ENCODE data around the gene SOX6. TPM values are rescaled to one million over a fixed set of nuclear protein-coding genes. Genes with fewer than 3 reads are reported as not detected.

Gene SOX6
- total and polyA plus RNA-seq, 2 experiments from 2014 or later = 0.03 to 0.66 TPM

DNA sequence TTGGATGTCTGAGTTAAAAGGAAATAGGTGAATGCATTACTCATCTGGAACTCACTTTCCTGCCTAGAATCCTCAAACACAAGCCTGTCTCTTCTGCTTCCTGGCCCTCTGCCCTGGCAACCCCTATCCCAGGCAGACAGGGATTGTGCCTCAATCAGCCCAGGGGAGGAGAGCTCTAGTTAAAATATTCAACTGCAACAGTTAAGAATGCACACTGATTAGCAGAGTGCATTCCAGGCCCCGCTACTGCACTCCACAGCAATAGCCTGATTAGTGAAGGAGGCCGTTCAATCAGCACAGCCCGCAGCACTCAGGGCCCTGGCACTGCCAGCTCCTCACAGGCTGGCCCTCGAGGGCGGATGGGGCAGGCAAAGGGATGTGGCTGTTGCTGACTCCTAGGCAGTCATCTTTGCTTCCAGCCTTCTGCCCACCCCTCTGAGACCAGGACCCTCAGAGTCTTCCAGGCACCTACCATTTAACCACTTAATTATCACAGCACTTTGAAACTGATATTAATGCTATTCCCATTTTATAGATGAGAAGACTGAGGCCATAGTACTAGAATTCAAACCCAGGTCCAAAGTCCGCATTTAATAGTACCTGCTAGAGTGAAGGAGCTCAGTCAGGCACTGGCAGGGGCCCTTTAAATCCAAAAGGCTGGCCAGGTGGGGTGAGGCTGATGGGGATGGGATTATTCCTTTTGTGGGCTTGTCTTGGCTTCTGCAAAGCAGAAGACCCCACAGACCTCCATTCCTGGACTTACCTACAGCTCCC lies 435.3 kb downstream of the SOX6 start (continued):
- TF ChIP-seq, protein P1, sequence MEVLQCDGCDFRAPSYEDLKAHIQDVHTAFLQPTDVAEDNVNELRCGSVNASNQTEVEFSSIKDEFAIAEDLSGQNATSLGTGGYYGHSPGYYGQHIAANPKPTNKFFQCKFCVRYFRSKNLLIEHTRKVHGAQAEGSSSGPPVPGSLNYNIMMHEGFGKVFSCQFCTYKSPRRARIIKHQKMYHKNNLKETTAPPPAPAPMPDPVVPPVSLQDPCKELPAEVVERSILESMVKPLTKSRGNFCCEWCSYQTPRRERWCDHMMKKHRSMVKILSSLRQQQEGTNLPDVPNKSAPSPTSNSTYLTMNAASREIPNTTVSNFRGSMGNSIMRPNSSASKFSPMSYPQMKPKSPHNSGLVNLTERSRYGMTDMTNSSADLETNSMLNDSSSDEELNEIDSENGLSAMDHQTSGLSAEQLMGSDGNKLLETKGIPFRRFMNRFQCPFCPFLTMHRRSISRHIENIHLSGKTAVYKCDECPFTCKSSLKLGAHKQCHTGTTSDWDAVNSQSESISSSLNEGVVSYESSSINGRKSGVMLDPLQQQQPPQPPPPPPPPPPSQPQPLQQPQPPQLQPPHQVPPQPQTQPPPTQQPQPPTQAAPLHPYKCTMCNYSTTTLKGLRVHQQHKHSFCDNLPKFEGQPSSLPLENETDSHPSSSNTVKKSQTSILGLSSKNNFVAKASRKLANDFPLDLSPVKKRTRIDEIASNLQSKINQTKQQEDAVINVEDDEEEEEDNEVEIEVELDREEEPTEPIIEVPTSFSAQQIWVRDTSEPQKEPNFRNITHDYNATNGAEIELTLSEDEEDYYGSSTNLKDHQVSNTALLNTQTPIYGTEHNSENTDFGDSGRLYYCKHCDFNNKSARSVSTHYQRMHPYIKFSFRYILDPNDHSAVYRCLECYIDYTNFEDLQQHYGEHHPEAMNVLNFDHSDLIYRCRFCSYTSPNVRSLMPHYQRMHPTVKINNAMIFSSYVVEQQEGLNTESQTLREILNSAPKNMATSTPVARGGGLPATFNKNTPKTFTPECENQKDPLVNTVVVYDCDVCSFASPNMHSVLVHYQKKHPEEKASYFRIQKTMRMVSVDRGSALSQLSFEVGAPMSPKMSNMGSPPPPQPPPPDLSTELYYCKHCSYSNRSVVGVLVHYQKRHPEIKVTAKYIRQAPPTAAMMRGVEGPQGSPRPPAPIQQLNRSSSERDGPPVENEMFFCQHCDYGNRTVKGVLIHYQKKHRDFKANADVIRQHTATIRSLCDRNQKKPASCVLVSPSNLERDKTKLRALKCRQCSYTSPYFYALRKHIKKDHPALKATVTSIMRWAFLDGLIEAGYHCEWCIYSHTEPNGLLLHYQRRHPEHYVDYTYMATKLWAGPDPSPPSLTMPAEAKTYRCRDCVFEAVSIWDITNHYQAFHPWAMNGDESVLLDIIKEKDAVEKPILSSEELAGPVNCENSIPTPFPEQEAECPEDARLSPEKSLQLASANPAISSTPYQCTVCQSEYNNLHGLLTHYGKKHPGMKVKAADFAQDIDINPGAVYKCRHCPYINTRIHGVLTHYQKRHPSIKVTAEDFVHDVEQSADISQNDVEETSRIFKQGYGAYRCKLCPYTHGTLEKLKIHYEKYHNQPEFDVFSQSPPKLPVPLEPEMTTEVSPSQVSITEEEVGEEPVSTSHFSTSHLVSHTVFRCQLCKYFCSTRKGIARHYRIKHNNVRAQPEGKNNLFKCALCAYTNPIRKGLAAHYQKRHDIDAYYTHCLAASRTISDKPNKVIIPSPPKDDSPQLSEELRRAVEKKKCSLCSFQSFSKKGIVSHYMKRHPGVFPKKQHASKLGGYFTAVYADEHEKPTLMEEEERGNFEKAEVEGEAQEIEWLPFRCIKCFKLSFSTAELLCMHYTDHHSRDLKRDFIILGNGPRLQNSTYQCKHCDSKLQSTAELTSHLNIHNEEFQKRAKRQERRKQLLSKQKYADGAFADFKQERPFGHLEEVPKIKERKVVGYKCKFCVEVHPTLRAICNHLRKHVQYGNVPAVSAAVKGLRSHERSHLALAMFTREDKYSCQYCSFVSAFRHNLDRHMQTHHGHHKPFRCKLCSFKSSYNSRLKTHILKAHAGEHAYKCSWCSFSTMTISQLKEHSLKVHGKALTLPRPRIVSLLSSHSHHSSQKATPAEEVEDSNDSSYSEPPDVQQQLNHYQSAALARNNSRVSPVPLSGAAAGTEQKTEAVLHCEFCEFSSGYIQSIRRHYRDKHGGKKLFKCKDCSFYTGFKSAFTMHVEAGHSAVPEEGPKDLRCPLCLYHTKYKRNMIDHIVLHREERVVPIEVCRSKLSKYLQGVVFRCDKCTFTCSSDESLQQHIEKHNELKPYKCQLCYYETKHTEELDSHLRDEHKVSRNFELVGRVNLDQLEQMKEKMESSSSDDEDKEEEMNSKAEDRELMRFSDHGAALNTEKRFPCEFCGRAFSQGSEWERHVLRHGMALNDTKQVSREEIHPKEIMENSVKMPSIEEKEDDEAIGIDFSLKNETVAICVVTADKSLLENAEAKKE (CRISPR knock-in tag; IDR thresholded peaks at IDR 0.05) = no peak
- TF ChIP-seq CREB1 (CRISPR knock-in tag; IDR thresholded peaks at IDR 0.05; ENCODE audit: low read depth) = no peak
- no peak for TF ChIP-seq STAT1 (IDR thresholded peaks at IDR 0.05; ENCODE audit: unreplicated experiment)
- TF ChIP-seq EZH2phosphoT487 (IDR thresholded peaks at IDR 0.05; ENCODE audit: unreplicated experiment) = no peak
- TF ChIP-seq, protein P2, sequence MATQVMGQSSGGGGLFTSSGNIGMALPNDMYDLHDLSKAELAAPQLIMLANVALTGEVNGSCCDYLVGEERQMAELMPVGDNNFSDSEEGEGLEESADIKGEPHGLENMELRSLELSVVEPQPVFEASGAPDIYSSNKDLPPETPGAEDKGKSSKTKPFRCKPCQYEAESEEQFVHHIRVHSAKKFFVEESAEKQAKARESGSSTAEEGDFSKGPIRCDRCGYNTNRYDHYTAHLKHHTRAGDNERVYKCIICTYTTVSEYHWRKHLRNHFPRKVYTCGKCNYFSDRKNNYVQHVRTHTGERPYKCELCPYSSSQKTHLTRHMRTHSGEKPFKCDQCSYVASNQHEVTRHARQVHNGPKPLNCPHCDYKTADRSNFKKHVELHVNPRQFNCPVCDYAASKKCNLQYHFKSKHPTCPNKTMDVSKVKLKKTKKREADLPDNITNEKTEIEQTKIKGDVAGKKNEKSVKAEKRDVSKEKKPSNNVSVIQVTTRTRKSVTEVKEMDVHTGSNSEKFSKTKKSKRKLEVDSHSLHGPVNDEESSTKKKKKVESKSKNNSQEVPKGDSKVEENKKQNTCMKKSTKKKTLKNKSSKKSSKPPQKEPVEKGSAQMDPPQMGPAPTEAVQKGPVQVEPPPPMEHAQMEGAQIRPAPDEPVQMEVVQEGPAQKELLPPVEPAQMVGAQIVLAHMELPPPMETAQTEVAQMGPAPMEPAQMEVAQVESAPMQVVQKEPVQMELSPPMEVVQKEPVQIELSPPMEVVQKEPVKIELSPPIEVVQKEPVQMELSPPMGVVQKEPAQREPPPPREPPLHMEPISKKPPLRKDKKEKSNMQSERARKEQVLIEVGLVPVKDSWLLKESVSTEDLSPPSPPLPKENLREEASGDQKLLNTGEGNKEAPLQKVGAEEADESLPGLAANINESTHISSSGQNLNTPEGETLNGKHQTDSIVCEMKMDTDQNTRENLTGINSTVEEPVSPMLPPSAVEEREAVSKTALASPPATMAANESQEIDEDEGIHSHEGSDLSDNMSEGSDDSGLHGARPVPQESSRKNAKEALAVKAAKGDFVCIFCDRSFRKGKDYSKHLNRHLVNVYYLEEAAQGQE (IDR thresholded peaks at IDR 0.05; ENCODE audit: unreplicated experiment) = no peak
- no peak for TF ChIP-seq ETS1 (IDR thresholded peaks at IDR 0.05)
- TF ChIP-seq CTCF (conservative IDR thresholded peaks at IDR 0.05; ENCODE audit: low read depth in 2 of 2) = no peak

Measured in GM23338 (cell line).